ENCODE data around the gene KLHL24.

KLHL24 gene

DNA sequence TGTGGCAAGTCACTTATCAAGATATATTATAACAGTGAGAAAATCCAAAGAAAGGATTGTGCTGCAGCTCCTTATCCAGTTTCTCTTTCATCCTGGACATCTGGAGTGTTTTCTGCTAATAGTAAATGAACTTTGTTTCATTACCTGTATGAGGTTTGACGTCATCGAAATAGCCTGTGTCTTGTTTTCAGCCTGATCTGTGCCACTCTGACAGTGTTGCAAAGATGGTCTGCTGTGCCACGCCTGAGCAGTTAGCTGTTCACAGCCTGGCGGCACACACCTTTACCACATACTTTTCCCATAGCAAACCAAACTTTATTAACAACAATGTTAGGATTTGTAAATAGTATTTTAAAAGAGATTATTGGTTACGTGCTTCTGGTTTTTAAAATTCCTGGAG lies 96.2 kb downstream of the KLHL24 start:
- no peak for TF ChIP-seq CTCF (IDR thresholded peaks at IDR 0.05; ENCODE audit: insufficient read depth, low read depth, low read length, missing control alignments)
- no peak for DNase-seq (ENCODE audit: low read depth)
- no peak overlapping the region for H3K4me3 ChIP-seq (ENCODE audit: low read depth, low read length)

- no peak for TF ChIP-seq CTCF (IDR thresholded peaks at IDR 0.05; ENCODE audit: insufficient read depth, low read depth, low read length, missing control alignments)
- DNase-seq (ENCODE audit: low read depth): no peak
- H3K4me3 ChIP-seq (ENCODE audit: low read depth, low read length): no peak overlapping the region
These were observed 98.1 kb downstream of the KLHL24 start for GRCh38 chr3:183733553-183733952.
